ENCODE measurements around the gene PRSS23.

DNA sequence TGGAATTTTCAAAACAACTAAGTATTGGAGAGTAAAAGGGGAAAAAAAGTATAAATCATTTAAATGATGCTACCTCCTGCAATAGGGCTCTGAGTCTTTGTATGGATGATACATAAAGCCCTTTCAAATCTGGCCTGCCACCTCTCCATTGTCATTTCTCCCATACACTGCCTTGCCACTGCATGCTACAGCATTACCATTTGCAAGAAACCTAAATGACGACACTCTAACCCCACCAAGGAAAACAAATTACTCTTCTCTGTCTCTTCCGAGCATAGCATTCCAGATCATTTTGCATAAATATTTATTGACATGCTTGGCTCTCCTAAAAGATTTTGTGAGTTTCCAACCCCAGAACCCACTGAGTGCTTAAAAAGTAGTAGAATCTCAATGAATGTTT is 34.5 kb upstream of the PRSS23 start:
- TF ChIP-seq, protein P1, sequence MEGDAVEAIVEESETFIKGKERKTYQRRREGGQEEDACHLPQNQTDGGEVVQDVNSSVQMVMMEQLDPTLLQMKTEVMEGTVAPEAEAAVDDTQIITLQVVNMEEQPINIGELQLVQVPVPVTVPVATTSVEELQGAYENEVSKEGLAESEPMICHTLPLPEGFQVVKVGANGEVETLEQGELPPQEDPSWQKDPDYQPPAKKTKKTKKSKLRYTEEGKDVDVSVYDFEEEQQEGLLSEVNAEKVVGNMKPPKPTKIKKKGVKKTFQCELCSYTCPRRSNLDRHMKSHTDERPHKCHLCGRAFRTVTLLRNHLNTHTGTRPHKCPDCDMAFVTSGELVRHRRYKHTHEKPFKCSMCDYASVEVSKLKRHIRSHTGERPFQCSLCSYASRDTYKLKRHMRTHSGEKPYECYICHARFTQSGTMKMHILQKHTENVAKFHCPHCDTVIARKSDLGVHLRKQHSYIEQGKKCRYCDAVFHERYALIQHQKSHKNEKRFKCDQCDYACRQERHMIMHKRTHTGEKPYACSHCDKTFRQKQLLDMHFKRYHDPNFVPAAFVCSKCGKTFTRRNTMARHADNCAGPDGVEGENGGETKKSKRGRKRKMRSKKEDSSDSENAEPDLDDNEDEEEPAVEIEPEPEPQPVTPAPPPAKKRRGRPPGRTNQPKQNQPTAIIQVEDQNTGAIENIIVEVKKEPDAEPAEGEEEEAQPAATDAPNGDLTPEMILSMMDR (IDR thresholded peaks at IDR 0.05), result no peak
- TF ChIP-seq POLR2A (IDR thresholded peaks at IDR 0.05) (no peak), EP300 (IDR thresholded peaks at IDR 0.05) (no peak), POLR2AphosphoS5 (IDR thresholded peaks at IDR 0.05) (no peak)
